Upper lobe of left lung (tissue), 4 donors: ENCODE data around the gene CDKL1.

Experiments
- EP300 ChIP-seq, 4 donors: sonication (generic); formaldehyde crosslinking; IDR thresholded peaks; one replicate each; pipeline ENCODE4 v1.5.1; 2017; ENCODE audit warnings: antibody characterized with exemption in 4 of 4, control low read depth in 2 of 4
- POLR2A ChIP-seq, 4 donors: fragments of 450-650 bp; IDR thresholded peaks; one replicate each; pipeline ENCODE4 v1.5.1; 2016 to 2017; ENCODE audit warnings: antibody characterized with exemption in 4 of 4, mild to moderate bottlenecking in 2 of 4
- POLR2AphosphoS5 ChIP-seq, 2 donors: sonication (generic); formaldehyde crosslinking; IDR thresholded peaks; one replicate each; pipeline ENCODE4 v1.5.1; 2017; ENCODE audit warnings: antibody characterized with exemption in 2 of 2
- TF ChIP-seq, protein P1 (sequence below), 6 experiments: fragments of 450-650 bp in 4 of 6; fragments of 200-600 bp in 2 of 6; sonication (generic) in 2 of 6; IDR thresholded peaks; one replicate each; pipeline ENCODE4 v1.5.1; 2016 to 2019; ENCODE audit warnings: antibody characterized with exemption in 6 of 6

DNA sequence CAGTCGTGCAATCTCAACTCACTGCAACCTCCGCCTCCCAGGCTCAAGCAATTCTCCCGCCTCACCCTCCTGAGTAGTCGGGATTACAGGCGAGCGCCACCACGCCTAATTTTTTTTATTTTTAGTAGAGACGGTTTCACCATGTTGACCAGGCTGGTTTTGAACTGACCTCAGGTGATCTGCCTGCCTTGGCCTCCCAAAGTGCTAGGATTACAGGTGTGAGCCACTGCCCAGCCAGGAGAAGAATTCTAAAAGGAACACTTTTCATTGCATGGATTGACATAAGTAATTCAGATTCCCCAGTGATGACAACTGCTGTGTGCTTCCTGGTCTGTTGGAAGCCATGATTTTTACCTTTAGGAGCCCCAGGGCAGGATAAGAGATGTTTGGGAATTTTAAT lies 62.5 kb downstream of the CDKL1 start:
- TF ChIP-seq POLR2AphosphoS5 (IDR thresholded peaks at IDR 0.05) (no peak), POLR2A (IDR thresholded peaks at IDR 0.05) (no peak), EP300 (IDR thresholded peaks at IDR 0.05) (no peak)
- TF ChIP-seq, protein P1, sequence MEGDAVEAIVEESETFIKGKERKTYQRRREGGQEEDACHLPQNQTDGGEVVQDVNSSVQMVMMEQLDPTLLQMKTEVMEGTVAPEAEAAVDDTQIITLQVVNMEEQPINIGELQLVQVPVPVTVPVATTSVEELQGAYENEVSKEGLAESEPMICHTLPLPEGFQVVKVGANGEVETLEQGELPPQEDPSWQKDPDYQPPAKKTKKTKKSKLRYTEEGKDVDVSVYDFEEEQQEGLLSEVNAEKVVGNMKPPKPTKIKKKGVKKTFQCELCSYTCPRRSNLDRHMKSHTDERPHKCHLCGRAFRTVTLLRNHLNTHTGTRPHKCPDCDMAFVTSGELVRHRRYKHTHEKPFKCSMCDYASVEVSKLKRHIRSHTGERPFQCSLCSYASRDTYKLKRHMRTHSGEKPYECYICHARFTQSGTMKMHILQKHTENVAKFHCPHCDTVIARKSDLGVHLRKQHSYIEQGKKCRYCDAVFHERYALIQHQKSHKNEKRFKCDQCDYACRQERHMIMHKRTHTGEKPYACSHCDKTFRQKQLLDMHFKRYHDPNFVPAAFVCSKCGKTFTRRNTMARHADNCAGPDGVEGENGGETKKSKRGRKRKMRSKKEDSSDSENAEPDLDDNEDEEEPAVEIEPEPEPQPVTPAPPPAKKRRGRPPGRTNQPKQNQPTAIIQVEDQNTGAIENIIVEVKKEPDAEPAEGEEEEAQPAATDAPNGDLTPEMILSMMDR (IDR thresholded peaks at IDR 0.05): no peak
